Left hindlimb (tissue), 1 donor: ENCODE measurements around the gene ADNP2.
"Not testable (repeated sequence)": the region's sequence is repeated elsewhere in the genome, so short reads cannot be mapped to it uniquely, and the experiment has no call there.

ENCODE experiments used
- DNase-seq: peaks from one replicate; pipeline ENCODE4 v3.0.0-alpha.2; 2018

Gene ADNP2

DNA sequence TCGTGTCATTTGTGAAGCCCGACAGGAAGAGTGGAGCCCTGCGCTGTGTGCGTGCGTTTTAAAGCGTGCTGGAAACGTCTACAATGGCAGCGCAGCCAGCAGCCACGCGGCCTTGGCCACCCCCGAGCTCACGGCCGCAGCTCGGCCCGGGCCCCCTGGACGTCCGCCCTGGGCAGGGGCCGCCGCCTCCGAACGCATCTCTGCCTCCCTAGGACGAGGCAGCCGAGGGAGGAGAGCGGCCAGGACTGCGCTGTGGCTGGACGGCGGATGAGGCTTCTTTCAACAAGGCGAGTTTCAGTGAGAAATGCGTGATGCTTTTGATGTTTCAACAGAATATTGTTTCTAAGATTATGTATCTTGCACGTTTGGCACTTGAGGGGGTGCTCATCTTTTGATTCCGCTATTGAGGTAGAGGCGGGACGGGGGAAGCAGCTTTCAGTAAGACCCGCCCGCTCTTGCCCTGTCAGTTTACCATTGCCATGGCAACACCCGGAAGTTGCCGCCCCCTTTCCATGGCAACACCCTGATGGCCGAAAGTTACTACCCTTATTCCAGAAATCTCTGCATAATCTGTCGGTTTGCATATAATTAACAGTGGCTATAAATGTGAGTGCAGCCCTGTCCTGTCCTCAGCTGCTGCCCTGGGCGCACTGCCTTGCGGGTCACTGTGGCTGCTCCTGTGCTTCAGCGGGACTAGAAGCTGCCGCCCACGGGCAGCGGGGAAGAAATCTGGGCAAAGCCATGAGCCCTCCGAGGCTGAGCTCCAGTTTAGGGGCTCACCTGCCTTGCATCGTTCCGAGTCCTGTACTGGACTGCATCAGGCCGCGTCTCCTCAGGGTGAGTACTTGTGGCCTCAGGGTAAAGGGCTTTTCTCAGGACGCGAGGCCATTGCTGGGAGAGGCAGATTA, 38.6 kb downstream of the ADNP2 start:
- peak; percentile 92 for DNase-seq

DNA sequence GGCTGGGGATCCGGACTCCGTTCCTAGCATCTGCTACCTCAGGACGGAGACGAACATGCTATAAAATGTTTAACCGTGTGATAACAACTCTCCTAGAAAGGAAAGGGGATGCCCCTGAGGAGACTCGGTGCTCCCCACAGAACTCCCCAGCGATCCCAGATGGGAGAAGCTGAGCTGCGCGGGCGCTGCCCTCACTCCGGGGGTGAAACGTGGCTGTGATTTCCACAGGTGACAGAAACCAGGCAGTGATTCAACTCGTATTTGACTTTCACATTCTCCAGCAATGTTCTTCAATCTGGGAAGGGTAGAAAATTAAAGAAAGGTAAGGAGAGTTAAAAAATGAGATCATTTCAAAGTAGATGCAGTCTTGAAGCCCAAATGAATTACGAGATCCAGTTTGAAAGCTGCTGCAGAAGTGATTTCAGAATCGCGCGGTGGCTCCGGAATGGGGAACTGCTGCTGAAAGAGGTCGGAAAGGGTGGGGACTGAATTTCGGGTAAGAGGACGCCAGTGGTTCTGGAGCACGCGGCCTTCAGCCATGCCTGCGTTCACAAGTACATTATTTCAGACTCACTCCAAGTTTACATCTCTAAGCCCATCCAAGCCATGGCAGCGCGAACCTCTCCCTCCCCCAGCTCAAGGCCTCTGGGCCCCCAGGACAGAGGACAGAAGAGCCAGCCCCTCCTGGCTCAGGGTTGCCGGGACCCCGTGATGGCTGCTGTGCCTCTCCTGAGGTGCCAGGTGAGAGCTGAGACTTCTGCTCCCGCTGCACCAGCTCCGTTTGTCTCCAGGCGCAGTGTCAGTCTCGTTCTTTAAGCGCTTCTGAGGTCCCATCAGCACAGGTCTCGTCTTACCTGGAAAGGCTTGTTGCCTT, 39.5 kb downstream of the ADNP2 start:
- DNase-seq, result no peak

DNA sequence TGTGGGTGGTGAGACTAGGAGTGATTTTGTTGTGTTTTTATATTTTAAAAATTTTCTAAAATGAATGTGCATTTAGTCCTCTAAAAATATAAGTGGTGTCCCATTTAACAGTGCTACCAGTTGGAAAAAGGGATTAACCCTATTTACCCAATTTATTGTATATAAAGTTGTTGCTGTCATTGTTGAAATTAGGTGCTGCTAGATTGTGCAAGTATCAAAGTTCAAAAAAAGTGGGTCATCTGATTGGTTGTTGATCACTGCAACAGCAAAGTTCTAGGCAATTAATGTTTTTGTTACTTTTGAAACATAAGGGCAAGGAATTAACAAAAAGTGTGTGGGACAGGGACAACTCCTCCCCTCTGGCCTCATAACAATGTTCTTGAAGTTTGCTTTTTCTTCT, 40.6 kb downstream of the ADNP2 start:
- no peak for DNase-seq

DNA sequence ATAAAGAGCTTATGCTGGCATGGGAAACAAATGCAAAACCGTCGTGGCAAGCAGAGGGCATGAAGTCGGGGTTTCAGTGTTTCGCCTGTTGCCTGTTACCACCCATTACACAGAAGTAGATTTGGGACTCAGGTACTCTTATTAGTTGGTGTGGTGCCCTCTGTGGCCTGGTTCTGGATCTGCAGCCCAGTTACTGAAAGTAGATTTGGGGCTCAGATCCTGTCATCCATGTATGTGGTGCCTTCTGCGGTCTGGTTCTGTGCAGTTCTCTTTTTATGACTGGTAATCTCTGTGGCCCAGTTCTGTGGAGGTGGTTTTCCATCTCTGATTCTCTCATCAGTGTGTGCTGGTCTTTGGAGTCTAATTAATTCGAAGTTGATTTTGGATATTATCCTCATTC, 45.2 kb downstream of the ADNP2 start:
- DNase-seq, result no peak

DNA sequence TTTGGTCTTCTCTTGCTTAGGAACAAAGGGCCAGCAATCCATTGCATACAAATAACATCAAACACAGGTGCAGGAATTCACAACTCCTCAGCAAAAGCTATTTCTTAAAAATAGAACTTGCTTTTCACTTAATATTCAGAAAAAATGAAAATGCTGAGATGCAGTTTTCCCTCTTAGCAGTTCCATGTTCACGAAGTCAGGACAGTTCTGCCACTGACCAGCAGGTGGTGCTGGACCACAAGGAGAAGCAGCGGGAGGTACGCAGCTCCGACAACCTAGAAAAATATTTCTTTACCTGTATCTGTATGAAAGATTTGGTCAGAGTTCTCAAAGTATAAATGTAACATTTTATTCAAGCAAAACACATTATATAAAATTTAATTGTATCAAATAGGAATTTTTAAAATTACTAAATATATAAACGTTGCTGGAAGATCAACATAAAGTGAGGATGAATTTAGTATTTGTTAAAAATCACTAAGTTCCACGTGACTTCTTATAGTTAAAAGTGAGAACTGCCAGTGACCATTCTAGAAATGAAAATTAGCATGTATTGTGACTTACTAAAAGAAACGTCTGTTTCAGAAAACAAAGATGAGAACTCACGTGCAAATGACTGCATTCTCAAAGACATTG, 48.8 kb downstream of the ADNP2 start:
- DNase-seq, result peak; percentile 51

DNA sequence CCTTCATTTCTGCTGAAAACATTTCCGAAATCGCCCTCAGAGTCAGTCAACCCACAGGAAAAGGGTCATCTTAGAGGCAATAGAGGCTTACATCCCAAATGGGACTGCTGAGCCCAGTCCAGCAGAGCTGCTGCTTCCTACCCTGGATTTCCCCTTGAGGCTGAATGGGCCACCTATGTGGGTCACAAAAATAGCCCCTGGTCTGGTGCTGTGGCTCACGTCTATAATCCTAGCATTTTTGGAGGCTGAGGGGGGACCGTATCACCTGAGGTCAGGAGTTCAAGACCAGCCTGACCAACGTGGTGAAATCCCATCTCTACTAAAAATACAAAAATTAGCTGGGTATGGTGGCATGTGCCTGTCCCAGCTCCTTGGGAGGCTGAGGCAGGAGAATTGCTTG, 49.3 kb downstream of the ADNP2 start:
- DNase-seq, result no peak

DNA sequence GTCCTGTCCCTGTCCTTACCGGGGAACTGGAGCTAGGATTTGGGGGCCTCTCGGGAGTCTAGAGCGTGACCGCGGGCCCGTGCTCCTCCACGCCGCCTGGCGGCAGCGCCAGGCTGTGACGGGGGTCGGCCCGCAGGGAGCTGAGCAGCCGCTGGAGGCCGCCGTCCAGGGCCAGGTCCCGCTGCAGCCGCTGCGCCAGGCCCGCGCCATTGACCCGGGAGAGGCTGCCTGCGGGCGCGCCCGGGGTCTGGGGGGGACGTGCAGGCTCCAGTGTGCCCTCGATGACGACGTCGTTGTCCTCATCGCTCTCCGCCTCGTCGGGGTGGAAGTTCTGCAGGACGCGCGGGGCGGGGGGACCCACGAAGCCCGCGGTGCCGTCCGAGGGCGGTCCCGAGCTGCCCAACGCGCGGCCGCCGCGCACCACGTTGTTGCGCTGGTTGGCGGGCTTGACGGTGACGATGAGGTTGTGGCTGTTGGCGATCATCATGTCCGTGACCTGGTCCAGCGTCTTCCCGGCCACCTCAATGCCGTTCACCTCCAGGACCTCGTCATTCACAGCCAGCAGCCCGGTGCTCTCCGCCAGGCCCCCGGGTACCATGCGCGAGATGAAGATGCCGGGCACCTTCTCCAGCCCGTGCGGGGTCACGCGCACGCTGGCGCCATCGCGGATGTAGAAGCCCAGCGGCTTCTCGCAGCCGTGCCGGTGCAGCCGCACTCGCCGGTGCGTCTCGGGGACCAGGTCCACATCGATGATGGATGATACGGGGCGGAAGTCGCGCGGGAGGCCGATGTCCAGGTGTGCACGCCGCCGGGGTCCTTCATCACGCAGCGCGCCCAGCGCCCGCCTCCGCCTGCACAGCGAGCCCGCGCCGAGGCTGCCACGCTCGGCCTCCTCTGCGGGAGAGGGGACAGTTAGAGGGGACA, 50.9 kb downstream of the ADNP2 start:
- peak; percentile 55 for DNase-seq

DNA sequence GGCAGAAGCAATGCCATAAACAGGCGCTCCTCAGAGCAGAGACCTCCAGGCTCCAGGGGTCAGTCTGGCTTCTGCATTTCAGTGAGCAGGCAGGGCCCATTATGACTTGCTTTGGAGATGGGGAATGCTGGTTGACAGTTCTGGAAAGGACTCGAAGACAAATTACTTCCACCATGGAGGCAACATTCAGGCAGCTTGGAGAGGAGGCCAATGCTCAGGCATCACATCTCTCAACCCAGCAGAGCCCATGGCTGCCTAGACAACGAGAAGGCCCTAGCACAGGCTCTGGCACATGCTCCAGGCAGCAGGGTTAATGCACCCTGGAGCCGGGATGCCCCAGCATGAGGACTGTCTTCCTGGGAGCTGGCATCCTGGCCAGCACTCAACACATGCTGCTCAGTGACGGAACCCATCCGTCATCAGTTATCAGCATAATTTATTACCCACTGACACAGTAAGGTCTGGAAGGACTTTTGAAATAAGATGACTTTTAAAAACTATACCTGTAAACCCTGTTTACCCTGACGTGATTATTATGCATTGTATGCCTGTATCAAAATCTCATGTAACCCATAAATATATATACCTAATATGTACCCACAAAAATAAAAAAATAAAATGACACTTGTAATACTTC, 52.8 kb downstream of the ADNP2 start:
- no peak for DNase-seq

DNA sequence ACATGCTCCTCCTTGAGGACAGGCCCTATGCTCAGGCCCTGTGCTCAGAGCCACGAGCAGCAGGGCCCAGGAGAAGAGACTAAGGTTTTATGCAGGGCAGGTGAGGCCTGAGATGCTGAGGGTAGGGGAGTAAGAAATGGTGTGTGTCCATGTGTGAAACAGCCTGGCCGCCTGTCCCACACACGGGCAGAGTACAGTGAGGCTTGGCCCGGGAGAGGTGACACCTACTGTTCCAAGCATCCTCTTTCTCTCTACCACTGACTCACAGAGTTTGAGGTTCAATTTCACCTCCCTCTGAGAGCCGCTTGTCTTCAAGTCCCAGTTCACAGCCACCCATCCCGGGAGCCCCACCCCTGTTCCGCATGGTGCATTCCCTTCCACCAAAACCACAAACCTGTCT, 54.1 kb downstream of the ADNP2 start:
- no peak for DNase-seq

DNA sequence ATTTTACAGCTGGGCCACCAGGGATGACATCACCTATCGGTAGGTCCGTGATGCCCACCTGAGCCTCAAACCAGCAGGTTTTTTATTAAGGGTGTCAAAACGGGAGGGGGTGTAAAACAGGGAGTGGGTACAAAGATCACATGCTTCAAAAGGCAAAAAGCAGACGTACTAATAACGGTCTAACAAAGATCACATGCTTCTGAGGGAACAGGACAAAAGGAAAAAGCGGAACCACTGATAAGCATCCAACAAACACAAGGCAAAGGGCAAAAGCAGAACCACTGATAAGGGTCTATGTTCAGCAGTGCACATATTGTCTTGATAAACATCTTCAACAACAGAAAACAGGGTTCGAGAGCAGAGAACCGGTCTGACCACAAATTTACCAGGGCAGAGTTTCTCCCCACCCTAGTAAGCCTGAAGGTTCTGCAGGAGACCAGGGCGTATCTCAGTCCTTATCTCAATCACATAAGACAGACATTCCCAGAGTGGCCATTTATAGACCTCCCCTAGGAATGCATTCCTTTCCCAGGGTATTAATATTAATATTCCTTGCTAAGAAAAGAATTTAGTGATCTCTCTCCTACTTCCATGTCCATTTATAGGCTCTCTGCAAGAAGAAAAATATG, 55.8 kb downstream of the ADNP2 start:
- DNase-seq, result not testable (repeated sequence)

DNA sequence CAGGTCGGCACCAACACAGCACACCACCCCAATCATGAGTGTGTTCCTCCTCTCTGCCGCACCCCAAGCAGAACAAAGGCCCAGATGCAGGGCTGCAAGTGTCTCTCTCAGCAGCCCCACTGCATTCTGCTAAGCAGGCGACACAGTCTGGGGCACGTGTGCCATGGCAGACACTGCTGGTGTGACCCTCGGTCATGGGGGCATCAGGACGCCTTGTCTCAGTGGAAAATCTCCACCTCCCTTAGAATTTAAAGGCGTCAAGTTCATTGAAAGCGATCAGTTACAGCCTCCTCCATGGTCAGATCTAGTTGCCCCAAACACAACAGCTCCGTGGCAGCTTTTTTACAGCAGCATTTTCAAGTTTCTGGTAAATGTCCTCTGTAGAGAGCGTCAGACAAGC, 57.2 kb downstream of the ADNP2 start:
- no peak for DNase-seq

DNA sequence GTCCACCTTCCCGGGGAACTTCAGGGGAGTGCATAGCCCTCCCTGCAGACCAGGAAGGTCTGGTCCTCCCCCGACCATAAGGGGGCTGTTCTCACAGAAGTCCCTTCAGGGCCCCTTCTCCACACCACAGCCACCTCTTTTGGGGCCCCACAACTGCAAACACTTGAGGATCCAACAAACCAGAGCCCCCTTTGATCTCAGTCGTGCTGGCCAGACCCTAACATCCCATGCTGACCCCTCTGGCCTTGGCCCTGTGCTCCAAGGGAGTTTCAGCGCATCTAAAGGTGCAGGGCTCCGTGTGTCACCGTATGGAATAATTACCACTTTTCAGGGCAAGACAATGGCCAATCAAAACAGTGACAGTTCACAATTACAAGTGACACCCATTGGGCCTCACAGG, 57.7 kb downstream of the ADNP2 start:
- DNase-seq, result no peak

DNA sequence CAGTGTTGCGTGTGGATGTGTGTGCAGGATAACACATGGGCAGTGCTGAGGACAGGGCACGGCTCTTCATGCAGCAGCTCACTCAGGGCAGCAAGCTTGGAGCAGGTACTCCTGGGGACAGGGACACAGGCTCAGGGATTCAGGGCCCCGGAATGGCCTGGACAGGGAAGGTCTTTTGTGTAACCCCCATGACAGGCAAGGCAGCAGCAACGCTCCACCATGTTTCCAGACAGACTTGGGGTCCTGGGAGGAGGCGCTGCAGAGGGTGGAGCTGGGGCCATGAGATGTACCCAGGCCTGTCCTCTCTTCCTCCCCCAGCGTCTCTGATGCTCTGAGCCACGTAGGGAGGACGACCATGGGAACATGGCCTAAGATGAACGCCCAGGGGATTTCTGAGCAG, 58.3 kb downstream of the ADNP2 start:
- DNase-seq, result no peak

DNA sequence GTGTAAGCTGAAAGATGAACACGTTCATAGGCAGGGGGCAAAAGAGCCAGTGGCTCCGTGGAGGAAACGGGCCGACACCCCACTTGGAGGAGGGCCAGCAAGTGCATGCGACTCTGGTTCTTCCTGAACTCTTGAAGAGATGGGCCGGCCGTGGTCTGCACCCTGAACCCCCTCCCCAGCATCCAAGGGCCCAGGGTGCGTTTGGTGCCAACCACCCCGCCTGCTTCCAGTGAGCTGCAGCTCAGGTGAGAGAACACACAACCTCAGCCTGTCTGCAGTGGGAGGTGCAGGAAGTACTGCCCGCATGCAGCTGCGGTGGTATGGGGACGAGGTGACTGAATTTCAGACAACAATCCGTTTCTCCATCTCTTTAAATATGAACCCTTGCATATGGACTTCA, 58.9 kb downstream of the ADNP2 start:
- no peak for DNase-seq

DNA sequence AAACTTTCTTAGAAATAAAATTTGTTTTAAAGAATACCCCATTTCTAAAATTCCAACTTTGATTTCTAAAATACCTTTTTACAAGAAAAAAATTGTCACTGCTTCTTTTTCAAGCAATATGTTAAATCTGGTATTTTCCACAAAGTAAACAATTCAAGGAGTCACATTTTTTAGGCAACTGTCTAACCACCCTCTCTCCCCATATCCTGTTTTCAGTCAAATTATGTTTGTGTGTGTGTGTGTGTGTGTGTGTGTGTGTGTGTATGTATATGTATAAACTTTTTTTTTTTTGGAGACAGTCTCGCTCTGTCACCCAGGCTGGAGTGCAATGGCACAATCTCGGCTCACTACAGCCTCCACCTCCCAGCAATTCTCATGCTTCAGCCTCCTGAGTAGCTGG, 59.3 kb downstream of the ADNP2 start:
- no peak for DNase-seq

DNA sequence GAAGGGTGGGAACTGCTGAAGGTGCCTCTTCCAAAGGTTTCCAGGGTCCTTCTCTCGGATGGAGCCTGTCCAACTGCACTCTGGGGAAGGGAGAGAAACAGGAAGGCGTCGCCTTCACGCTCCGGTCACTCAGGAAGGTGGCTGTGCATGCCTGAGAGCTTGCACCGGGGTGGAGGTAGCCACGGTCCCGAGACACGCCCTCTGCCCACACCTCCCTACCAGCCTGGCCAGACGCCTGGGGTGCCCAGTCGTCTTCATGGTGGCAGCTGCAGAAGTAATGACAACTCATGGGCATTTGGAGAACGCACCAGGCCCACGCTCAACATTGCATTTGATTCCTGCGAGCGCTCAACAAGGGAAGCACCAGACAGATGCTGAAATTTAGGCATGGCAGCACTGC, 59.9 kb downstream of the ADNP2 start:
- DNase-seq, result no peak

DNA sequence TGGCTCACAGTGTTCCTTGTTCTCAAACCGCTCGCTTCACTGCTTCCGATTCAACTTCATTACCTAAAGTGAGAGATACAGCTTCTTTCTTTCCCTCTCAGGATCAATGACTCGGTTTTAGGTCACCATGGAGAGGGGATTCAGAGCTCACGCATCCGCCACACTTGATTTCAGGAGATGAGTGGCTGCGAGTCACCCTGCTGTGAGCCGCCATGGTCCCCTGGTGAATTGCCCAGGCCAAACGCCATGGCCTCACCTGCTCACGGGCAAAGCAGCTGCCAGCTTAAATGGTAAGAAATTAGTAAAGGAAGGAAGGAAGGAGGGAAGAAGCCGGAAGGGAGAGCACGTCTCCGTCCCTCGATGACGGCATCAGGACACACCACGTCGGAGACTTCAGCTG, 60.5 kb downstream of the ADNP2 start:
- no peak for DNase-seq

DNA sequence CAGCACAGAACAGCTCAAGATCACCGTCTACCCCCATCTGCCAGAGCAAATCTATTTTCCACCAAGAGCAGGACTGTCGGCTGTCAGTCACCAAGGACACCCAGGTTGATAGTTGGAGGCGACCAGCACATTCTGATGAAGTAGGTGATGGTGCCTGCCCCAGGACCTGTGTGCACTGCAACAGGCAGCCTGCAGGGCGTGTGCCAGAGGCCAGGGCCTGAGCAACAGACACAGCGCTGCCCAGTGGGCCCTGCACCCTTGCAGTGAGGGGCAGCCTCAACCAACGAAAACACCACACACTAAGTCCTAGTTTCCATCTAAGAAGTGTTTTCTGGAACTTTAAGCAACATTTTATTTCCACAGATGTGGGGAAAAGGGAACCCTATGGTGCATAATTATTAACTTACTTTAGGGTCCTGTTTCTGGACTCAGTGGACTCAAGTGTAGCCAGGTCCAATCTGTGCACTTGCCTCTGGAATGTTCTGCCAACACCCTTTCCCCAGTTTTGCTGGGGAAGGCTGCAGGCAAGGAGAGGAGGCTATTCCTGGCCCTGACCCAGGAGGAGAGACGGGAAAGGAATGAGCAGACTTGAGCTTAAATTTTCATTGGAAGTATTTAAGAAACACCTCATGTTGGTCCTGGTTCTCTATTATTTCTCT, 61.5 kb downstream of the ADNP2 start:
- peak; percentile 22 for DNase-seq

DNA sequence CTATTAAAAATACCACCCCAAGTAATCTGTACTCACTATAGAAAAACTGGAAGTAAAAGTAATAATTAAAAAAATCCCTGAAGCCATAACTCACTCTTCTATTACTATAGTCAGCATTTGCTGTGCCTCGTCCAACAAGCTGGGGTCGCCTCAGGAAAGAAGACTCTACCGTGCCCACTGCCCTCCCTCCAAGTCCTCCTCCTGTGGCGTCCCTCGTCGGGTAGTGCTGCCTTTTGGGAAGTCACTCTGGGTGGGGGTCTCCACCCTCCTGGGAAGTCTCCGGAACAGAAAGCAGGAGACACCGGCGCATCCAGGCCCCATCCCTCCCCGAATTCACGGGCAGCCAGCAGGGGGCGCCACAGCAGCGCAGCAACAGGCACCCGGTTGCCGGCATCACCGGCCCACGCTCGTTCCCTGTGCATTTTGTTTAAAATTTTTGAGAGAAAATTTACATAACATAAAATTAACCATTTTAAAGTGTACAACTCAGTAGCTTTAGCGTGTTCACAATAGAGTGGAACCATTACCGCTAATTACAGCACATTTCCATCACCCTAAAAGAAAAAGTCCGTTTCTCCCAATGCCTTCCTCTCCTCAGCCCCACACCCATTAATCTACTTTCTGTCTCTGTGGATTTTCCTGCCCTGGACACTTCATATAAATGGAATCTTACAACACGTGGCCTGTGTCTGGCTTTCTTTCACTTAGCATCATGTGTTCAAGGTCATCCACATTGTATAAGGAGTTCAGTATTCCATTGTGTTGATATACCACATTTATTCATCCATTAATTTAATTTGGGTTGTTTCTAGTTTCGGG, 62.2 kb downstream of the ADNP2 start:
- DNase-seq, result peak; percentile 64

DNA sequence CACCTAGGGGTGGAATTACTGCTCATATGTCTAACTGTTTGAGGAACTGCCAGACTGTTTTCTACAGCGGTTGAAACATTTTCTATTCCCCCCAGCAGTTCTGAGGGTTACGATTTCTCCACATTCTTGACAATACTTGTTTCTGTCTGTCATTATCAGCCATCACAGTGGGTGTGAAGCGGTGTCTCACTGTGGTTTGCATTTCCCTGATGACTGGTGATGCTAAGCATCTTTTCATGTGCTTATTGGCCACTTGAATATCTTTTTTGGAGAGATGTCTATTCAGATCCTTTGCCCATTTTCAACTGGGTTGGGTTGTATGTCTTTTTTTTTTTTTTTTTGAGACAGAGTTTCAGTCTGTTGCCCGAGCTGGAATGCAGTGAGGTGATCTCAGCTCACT, 63.0 kb downstream of the ADNP2 start:
- no peak for DNase-seq
